ENCODE data around the gene ADH5. TPM values are rescaled to one million over a fixed set of nuclear protein-coding genes. Genes with fewer than 3 reads are reported as not detected.
A peak's percentile ranks its signal among the peaks of the same experiment; 100 is the strongest.
"Not testable (repeated sequence)": the region's sequence is repeated elsewhere in the genome, so short reads cannot be mapped to it uniquely, and the experiment has no call there.

The ADH5 gene
- 100 to 1,000 TPM; 248 to 289 (median 265) TPM for polyA plus RNA-seq (ENCODE audit: insufficient read length in 4 of 4)

GRCh38 chr4:99088481-99089365 lies at the start of gene ADH5:
ADH5 (minus strand) TSS chr4:99088788; CDS start chr4:99088700, 88 bp downstream.
- peak; percentile 69 to 76 (median 72) for DNase-seq (ENCODE audit: low read depth in 4 of 4, low spot score in 3 of 4)

GRCh38 chr4:99136329-99136728 lies 47.7 kb upstream of the ADH5 start:
- DNase-seq (ENCODE audit: low read depth in 4 of 4, low spot score in 3 of 4): no peak

- DNase-seq (ENCODE audit: low read depth in 4 of 4, low spot score in 3 of 4): no peak
Measured at GRCh38 chr4:99135541-99136162, 47.1 kb upstream of the ADH5 start.

- no peak for DNase-seq (ENCODE audit: low read depth in 4 of 4, low spot score in 3 of 4)
Measured at GRCh38 chr4:99134586-99134985, 46.0 kb upstream of the ADH5 start.

- DNase-seq (ENCODE audit: low read depth in 4 of 4, low spot score in 3 of 4): no peak
Measured at GRCh38 chr4:99131378-99131777, 42.8 kb upstream of the ADH5 start.

- DNase-seq (ENCODE audit: low read depth in 4 of 4, low spot score in 3 of 4): no peak
Measured at GRCh38 chr4:99126376-99126775, 37.8 kb upstream of the ADH5 start.

GRCh38 chr4:99121008-99121407 lies 32.4 kb upstream of the ADH5 start:
- DNase-seq (ENCODE audit: low read depth in 4 of 4, low spot score in 3 of 4): no peak

- DNase-seq (ENCODE audit: low read depth in 4 of 4, low spot score in 3 of 4): no peak
Measured at GRCh38 chr4:99120501-99120900, 31.9 kb upstream of the ADH5 start.

GRCh38 chr4:99117876-99118693 lies 29.5 kb upstream of the ADH5 start:
- peak in 1 of 4 donors; percentile 5 for DNase-seq (ENCODE audit: low read depth in 4 of 4, low spot score in 3 of 4)

- DNase-seq (ENCODE audit: low read depth in 4 of 4, low spot score in 3 of 4): not testable (repeated sequence)
Measured at GRCh38 chr4:99117122-99117841, 28.7 kb upstream of the ADH5 start.

- not testable (repeated sequence) for DNase-seq (ENCODE audit: low read depth in 4 of 4, low spot score in 3 of 4)
Measured at GRCh38 chr4:99109286-99109685, 20.7 kb upstream of the ADH5 start.

- DNase-seq (ENCODE audit: low read depth in 4 of 4, low spot score in 3 of 4): no peak
Measured at GRCh38 chr4:99104153-99104552, 15.6 kb upstream of the ADH5 start.

- no peak for DNase-seq (ENCODE audit: low read depth in 4 of 4, low spot score in 3 of 4)
Measured at GRCh38 chr4:99103166-99103565, 14.6 kb upstream of the ADH5 start.

GRCh38 chr4:99102634-99103033 lies 14.0 kb upstream of the ADH5 start:
- no peak for DNase-seq (ENCODE audit: low read depth in 4 of 4, low spot score in 3 of 4)

- DNase-seq (ENCODE audit: low read depth in 4 of 4, low spot score in 3 of 4): no peak
Measured at GRCh38 chr4:99100876-99101275, 12.3 kb upstream of the ADH5 start.

GRCh38 chr4:99099814-99100213 lies 11.2 kb upstream of the ADH5 start:
- DNase-seq (ENCODE audit: low read depth in 4 of 4, low spot score in 3 of 4): not testable (repeated sequence)

- DNase-seq (ENCODE audit: low read depth in 4 of 4, low spot score in 3 of 4): no peak
Measured at GRCh38 chr4:99099311-99099710, 10.7 kb upstream of the ADH5 start.

GRCh38 chr4:99091841-99092240 lies 3.3 kb upstream of the ADH5 start:
- not testable (repeated sequence) for DNase-seq (ENCODE audit: low read depth in 4 of 4, low spot score in 3 of 4)

GRCh38 chr4:99091216-99091575 lies 2.6 kb upstream of the ADH5 start:
- DNase-seq (ENCODE audit: low read depth in 4 of 4, low spot score in 3 of 4): no peak

- no peak for DNase-seq (ENCODE audit: low read depth in 4 of 4, low spot score in 3 of 4)
Measured at GRCh38 chr4:99090481-99091215, 2.1 kb upstream of the ADH5 start.
